MM.1S (cell line): Measurements from ENCODE around the gene SUSD1.

Source experiments
- DNase-seq: peaks from one replicate; pipeline ENCODE4 v3.0.0-alpha.2; 2015
- H2AFZ ChIP-seq: fragments of 300-600 bp; sonication (generic); 2 replicates; pipeline ENCODE4 v1.6.0; 2016; ENCODE audit warnings: antibody characterized with exemption, low read length
- H3F3A ChIP-seq: fragments of 300-600 bp; sonication (generic); 2 replicates; pipeline ENCODE4 v1.6.1; 2016; ENCODE audit warnings: mild to moderate bottlenecking, antibody characterized with exemption, low read length, moderate library complexity, mixed read lengths; ENCODE audit not compliant: insufficient read depth
- H3K27ac ChIP-seq: fragments of 300-600 bp; sonication (generic); 2 replicates; pipeline ENCODE4 v1.5.1; 2016; ENCODE audit warnings: mild to moderate bottlenecking, low read length
- H3K27me3 ChIP-seq: fragments of 300-600 bp; sonication (generic); replicated peaks from 2 replicates; pipeline ENCODE4 v1.6.0; 2016; ENCODE audit warnings: low read length; ENCODE audit not compliant: insufficient read depth
- H3K36me3 ChIP-seq: fragments of 300-600 bp; sonication (generic); replicated peaks from 2 replicates; pipeline ENCODE4 v1.6.1; 2016; ENCODE audit warnings: mild to moderate bottlenecking, low read length, mixed read lengths; ENCODE audit not compliant: insufficient read depth
- H3K4me1 ChIP-seq: fragments of 300-600 bp; sonication (generic); 2 replicates; pipeline ENCODE4 v1.6.1; 2016; ENCODE audit warnings: low read length, mixed read lengths
- H3K4me2 ChIP-seq: fragments of 300-600 bp; sonication (generic); 2 replicates; pipeline ENCODE4 v1.6.0; 2016; ENCODE audit warnings: low read depth, low read length
- H3K4me3 ChIP-seq: fragments of 300-600 bp; sonication (generic); 2 replicates; pipeline ENCODE4 v1.5.1; 2016; ENCODE audit warnings: low read length, mixed read lengths
- H3K79me2 ChIP-seq: fragments of 300-600 bp; sonication (generic); 2 replicates; pipeline ENCODE4 v1.6.1; 2016; ENCODE audit warnings: mixed run types, low read length, mixed read lengths
- H3K9ac ChIP-seq: fragments of 300-600 bp; sonication (generic); 2 replicates; pipeline ENCODE4 v1.6.1; 2016; ENCODE audit warnings: low read length, mixed read lengths
- H3K9me2 ChIP-seq: fragments of 300-600 bp; sonication (generic); replicated peaks from 2 replicates; pipeline ENCODE4 v1.6.1; 2016; ENCODE audit warnings: mild to moderate bottlenecking, low read length, mixed read lengths; ENCODE audit not compliant: insufficient read depth
- H3K9me3 ChIP-seq: fragments of 300-600 bp; sonication (generic); replicated peaks from 2 replicates; pipeline ENCODE4 v1.6.1; 2016; ENCODE audit warnings: mild to moderate bottlenecking, low read length, mixed read lengths; ENCODE audit not compliant: insufficient read depth
- H4K20me1 ChIP-seq: fragments of 300-600 bp; sonication (generic); 2 replicates; pipeline ENCODE4 v1.6.1; 2016; ENCODE audit warnings: mild to moderate bottlenecking, low read length, moderate library complexity, mixed read lengths; ENCODE audit not compliant: insufficient read depth
- CTCF ChIP-seq: fragments of 300-600 bp; sonication (generic); IDR thresholded peaks from 2 replicates; pipeline ENCODE4 v1.5.1; 2016; ENCODE audit warnings: antibody characterized with exemption, low read length, mixed read lengths
- EZH2 ChIP-seq: fragments of 300-600 bp; sonication (generic); optimal IDR thresholded peaks from 2 replicates; pipeline ENCODE3; 2017; ENCODE audit warnings: low read depth, mild to moderate bottlenecking, antibody characterized with exemption, low read length, mixed read lengths
- EZH2phosphoT487 ChIP-seq: fragments of 300-600 bp; sonication (generic); IDR thresholded peaks from 2 replicates; pipeline ENCODE4 v1.6.1; 2018; ENCODE audit warnings: antibody characterized with exemption, low read length

Gene SUSD1

GRCh38 chr9:112158656-112159367 is 16.3 kb downstream of the SUSD1 start:
- no peaks in the 10 kb centered on the region for H3K27me3 ChIP-seq
- no peaks in the 10 kb centered on the region for H3K4me1 ChIP-seq
- TF ChIP-seq EZH2phosphoT487: no peak
- TF ChIP-seq EZH2: no peak
- TF ChIP-seq CTCF: no peak
- H3K9ac ChIP-seq: no peak overlapping the region
- no peaks in the 10 kb centered on the region for H3F3A ChIP-seq
- no peaks in the 10 kb centered on the region for H3K79me2 ChIP-seq
- no peak for DNase-seq
- no peak overlapping the region for H2AFZ ChIP-seq
- H3K4me2 ChIP-seq: no peak overlapping the region
- H3K36me3 ChIP-seq: no peaks in the 10 kb centered on the region
- H3K27ac ChIP-seq: no peak overlapping the region
- no peak overlapping the region for H3K4me3 ChIP-seq
- no peaks in the 10 kb centered on the region for H3K9me3 ChIP-seq
- no peaks in the 10 kb centered on the region for H3K9me2 ChIP-seq
- H4K20me1 ChIP-seq: no peaks in the 10 kb centered on the region

GRCh38 chr9:112157961-112158360 is 17.1 kb downstream of the SUSD1 start:
- Histone ChIP-seq H3K27ac (no peak overlapping the region), H3F3A (no peaks in the 10 kb centered on the region), H3K4me3 (no peak overlapping the region)

GRCh38 chr9:112157087-112157486 is 18.0 kb downstream of the SUSD1 start:
- TF ChIP-seq EZH2phosphoT487 (no peak), CTCF (no peak), EZH2 (no peak)
- H3K79me2 ChIP-seq: no peaks in the 10 kb centered on the region
- no peaks in the 10 kb centered on the region for H3F3A ChIP-seq
- H3K9me2 ChIP-seq: no peaks in the 10 kb centered on the region
- no peak for DNase-seq
- no peaks in the 10 kb centered on the region for H3K4me1 ChIP-seq
- H3K36me3 ChIP-seq: no peaks in the 10 kb centered on the region
- H3K9ac ChIP-seq: no peak overlapping the region
- H3K4me3 ChIP-seq: no peak overlapping the region
- H2AFZ ChIP-seq: no peak overlapping the region
- H3K9me3 ChIP-seq: no peaks in the 10 kb centered on the region
- H3K4me2 ChIP-seq: no peak overlapping the region
- no peaks in the 10 kb centered on the region for H4K20me1 ChIP-seq
- no peaks in the 10 kb centered on the region for H3K27me3 ChIP-seq
- H3K27ac ChIP-seq: no peak overlapping the region

More at GRCh38 chr9:112157961-112158360, 17.1 kb downstream of the SUSD1 start:
- Histone ChIP-seq H3K4me2 (no peak overlapping the region), H3K9ac (no peak overlapping the region), H3K79me2 (no peaks in the 10 kb centered on the region), H3K36me3 (no peaks in the 10 kb centered on the region), H3K9me3 (no peaks in the 10 kb centered on the region), H3K9me2 (no peaks in the 10 kb centered on the region), H4K20me1 (no peaks in the 10 kb centered on the region), H2AFZ (no peak overlapping the region), H3K27me3 (no peaks in the 10 kb centered on the region), H3K4me1 (no peaks in the 10 kb centered on the region)
- no peak for DNase-seq
- TF ChIP-seq EZH2phosphoT487 (no peak), CTCF (no peak), EZH2 (no peak)
